ENCODE data around the gene ZNF674.
"Not testable (repeated sequence)": the region's sequence is repeated elsewhere in the genome, so short reads cannot be mapped to it uniquely, and the experiment has no call there.

DNA sequence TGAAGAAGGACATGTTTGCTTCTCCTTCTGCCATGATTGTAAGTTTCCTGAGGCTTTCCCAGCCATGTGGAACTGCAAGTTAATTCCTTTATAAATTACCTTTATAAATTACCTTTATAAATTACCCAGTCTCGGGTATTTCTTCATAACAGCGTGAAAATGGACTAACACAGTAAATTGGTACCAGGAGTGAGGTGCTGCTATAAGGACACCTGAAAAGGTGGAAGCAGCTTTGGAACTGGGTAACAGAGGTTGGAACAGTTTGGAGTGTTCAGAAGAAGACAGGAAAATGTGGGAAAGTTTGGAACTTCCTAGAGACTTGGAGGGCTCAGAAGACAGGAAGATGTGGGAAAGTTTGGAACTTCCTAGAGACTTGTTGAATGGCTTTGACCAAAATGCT, 66.6 kb downstream of the ZNF674 start:
- TF ChIP-seq, protein P1, sequence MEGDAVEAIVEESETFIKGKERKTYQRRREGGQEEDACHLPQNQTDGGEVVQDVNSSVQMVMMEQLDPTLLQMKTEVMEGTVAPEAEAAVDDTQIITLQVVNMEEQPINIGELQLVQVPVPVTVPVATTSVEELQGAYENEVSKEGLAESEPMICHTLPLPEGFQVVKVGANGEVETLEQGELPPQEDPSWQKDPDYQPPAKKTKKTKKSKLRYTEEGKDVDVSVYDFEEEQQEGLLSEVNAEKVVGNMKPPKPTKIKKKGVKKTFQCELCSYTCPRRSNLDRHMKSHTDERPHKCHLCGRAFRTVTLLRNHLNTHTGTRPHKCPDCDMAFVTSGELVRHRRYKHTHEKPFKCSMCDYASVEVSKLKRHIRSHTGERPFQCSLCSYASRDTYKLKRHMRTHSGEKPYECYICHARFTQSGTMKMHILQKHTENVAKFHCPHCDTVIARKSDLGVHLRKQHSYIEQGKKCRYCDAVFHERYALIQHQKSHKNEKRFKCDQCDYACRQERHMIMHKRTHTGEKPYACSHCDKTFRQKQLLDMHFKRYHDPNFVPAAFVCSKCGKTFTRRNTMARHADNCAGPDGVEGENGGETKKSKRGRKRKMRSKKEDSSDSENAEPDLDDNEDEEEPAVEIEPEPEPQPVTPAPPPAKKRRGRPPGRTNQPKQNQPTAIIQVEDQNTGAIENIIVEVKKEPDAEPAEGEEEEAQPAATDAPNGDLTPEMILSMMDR (conservative IDR thresholded peaks at IDR 0.05; ENCODE audit: low read depth, low read length): not testable (repeated sequence)
- TF ChIP-seq EZH2 (IDR thresholded peaks at IDR 0.05; ENCODE audit: borderline replicate concordance, low read depth, low read length, poor library complexity, severe bottlenecking): not testable (repeated sequence)
